DLD1 (cell line): ENCODE measurements around the gene HIBCH.
"Not testable (repeated sequence)": the region's sequence is repeated elsewhere in the genome, so short reads cannot be mapped to it uniquely, and the experiment has no call there.

Experiments
- in situ Hi-C: cut with HindIII; loops from 2 replicates; pipeline ENCODE4 v1.10.0; 2017; ENCODE audit warnings: low sequenced_read_pairs

Gene HIBCH

GRCh38 chr2:190165491-190165890 is 154.1 kb downstream of the HIBCH start:
- in situ Hi-C loops: no loop called here

GRCh38 chr2:190162851-190163250 is 156.8 kb downstream of the HIBCH start:
- in situ Hi-C loops: no loop called here

GRCh38 chr2:190159453-190159852 is 160.2 kb downstream of the HIBCH start:
- in situ Hi-C loops: no loop called here

GRCh38 chr2:190158798-190159434 is 160.7 kb downstream of the HIBCH start:
- in situ Hi-C loops: no loop called here

GRCh38 chr2:190157613-190158528 is 161.8 kb downstream of the HIBCH start:
- in situ Hi-C loops: not testable (repeated sequence)

- in situ Hi-C loops: no loop called here
Observed at GRCh38 chr2:190156530-190157212, 163.0 kb downstream of the HIBCH start.
